ENCODE measurements around the gene CRIP3. TPM values are rescaled to one million over a fixed set of nuclear protein-coding genes. Genes with fewer than 3 reads are reported as not detected.
A peak's percentile ranks its signal among the peaks of the same experiment; 100 is the strongest.

Gene CRIP3
- total RNA-seq, 1 experiment from 2014 or later: not detected

GRCh38 chr6:43263314-43264178, 45.1 kb downstream of the CRIP3 start:
- in situ Hi-C loops (cut with HindIII; ENCODE audit: low pct_unique_long_range_greater_than_20kb, low sequenced_read_pairs): no loop called here
- DNase-seq (ENCODE audit: low read depth): peak; percentile 54

- no peak for DNase-seq (ENCODE audit: low read depth)
- in situ Hi-C loops (cut with HindIII; ENCODE audit: low pct_unique_long_range_greater_than_20kb, low sequenced_read_pairs): no loop called here
Measured at GRCh38 chr6:43262780-43263313, 45.8 kb downstream of the CRIP3 start.

DNA sequence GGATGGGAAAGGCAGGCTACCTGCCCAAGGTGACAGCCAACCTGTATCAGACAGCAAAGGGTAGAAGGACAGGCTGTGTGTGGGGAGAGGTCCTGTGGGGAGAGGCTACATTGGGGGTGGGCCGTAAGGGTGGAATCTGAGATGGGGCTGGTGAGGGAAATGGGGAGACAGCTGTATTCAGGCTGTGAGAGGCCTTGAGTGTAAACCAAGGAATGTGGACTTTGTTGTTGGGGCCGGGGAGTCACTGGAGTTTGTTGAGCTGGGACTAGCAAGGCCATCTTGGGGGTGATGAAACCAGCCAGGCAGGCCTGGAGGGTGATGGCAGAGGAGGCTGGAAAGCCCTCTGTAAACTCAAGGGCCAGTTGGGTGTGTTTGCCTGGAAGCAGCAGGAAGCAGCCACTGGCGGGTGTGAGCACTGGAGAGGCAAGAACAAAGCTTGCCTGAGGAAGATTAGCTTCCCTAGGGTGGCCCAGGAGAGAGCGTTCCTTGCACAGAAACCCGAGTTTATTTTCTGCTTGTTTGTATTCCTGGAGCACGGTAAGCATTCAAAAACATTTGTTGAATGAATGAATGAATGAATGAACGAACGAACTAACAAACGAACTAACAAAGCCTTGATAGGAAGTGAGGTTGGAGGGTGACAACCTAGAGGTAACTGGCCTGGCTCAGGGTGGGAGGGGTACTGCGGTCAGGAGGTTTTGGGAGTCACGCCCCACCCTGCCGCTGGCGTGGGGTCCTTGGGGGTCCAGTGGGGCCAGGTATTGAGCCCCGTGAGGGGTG, 46.4 kb downstream of the CRIP3 start:
- in situ Hi-C loops (cut with HindIII; ENCODE audit: low pct_unique_long_range_greater_than_20kb, low sequenced_read_pairs): no loop called here
- DNase-seq (ENCODE audit: low read depth): no peak

DNA sequence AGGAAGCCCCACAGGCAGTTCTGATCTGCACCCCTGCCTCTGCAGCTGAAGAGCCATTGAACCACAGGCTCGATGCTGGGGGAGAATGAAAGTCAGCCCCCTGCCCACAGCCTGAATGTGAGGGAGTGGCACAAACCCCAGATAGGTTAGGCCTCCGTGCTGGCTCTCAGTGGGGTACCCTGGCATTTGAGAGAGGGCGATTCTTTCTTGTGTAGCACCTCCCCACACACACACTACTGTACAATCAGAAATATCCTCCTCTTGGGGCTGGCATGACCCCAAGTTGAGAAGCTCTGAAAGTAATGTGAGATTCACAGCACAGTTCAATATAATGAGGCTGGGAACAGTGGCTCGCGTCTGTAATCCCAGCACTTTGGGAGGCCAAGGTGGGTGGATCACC, 47.4 kb downstream of the CRIP3 start:
- in situ Hi-C loops (cut with HindIII; ENCODE audit: low pct_unique_long_range_greater_than_20kb, low sequenced_read_pairs): no loop called here

DNA sequence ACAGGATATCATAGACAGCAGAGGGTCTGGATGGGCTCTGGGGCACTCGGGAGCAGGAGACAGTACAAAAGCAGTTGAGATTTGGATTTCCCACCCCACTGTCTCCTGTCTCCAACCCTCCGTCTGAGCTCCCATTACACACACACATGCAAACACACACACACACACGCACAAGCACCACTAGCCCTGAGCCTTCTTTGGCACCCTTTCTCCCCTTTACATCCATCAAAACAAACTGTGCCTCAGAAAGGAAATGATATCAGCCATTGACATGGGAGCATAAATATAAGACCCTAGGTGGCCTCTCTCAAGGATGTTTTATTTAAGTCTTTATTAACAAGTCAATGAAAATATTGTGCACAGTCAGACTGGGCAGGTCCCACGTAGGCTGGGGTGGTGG, 47.8 kb downstream of the CRIP3 start:
- no peak for DNase-seq (ENCODE audit: low read depth)
- in situ Hi-C loops (cut with HindIII; ENCODE audit: low pct_unique_long_range_greater_than_20kb, low sequenced_read_pairs): no loop called here

More for the DNA sequence above, 47.4 kb downstream of the CRIP3 start:
- DNase-seq (ENCODE audit: low read depth): no peak

GRCh38 chr6:43258807-43259686, 49.6 kb downstream of the CRIP3 start:
- in situ Hi-C loops (cut with HindIII; ENCODE audit: low pct_unique_long_range_greater_than_20kb, low sequenced_read_pairs): no loop called here

DNA sequence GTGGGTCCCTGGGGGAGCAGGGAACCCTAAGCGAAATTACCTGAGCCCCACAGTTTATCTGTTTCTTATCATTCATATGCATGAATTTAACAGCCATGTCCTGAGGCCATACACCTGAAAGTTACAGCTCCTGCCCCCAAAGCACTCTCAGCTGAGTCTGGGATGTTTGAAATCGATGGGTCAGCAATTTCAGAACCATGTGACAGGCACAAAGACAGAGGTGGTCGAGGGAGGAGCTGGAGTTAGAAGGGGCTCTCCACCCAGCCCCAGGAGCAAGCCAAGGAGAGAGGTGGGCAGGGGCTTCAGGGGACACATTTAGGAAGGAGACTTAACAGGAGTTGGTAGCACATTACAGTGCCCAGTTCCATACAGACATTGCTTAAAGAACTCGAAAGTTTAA, 50.4 kb downstream of the CRIP3 start:
- no peak for DNase-seq (ENCODE audit: low read depth)
- in situ Hi-C loops (cut with HindIII; ENCODE audit: low pct_unique_long_range_greater_than_20kb, low sequenced_read_pairs): no loop called here

More at GRCh38 chr6:43258807-43259686, 49.6 kb downstream of the CRIP3 start:
- no peak for DNase-seq (ENCODE audit: low read depth)

DNA sequence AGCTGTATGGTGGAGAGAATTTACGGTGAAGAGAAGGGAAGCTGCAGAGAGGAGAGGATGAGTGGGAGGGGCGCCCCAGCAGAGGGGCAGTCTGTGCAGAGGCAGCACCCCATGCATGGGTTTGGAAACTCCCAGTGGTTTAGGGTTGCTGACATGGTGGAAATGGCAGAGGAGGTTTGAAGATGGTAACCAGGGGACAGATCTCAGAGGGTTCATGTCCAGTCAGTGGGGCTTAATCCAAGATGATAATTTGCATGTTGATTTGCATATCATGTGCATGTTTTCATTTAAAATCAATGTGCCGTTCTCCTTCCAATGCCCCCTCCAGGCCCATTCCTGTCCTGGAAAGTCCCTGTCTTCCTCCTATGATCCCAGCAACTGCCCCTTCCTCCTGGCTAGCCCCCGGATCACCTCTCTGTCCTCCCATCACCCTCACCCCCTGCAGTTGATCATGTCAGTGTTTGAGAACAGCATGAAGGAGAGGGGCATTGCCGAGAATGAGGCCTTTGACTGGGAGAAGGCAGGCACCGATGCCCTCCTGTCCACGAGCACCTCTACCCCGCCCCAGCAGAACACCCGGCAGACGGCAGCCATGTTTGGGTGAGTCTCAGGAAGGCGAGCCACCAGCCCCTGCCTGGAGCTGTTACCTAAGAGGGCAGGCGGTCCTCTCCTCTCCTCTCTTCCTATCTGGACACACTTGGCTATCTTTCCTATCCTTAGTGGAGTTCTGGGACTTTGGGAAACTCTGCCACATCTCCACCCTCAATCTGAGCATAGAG, 51.1 kb downstream of the CRIP3 start:
- no peak for DNase-seq (ENCODE audit: low read depth)
- in situ Hi-C loops (cut with HindIII; ENCODE audit: low pct_unique_long_range_greater_than_20kb, low sequenced_read_pairs): no loop called here

DNA sequence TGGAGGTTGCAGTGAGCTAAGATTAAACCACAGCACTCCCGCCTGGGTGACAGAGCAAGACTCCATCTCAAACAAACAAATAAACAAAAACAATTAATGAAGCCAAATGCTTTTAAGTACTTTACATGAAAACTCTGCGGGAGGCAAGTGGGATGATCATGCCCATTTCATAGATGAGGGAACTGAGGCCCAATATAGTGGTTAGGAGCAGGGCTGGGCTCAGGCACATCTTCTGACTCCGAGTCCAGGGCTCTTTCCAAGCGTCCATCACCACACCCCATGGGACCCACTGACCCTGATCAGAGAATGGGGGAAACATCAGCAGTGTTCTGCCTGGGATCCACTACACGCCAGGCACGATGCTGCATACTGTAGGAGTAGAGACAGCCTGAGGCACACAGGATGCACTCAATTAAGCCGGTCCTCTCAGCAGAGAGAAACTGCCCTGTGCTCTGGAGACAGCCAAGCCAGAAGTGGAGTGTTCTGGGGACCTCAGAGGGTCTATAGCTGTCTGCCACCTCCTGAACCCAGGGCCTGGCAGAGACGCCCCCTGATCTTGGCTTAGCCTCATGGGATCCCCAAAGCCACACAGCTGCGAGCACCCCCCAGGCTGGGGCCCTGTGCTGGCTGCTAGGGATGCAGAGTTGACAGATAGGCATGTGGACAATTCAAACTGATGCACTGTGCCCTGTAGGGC, 51.8 kb downstream of the CRIP3 start:
- no peak for DNase-seq (ENCODE audit: low read depth)
- in situ Hi-C loops (cut with HindIII; ENCODE audit: low pct_unique_long_range_greater_than_20kb, low sequenced_read_pairs): no loop called here

Other genes starting within 250 kb of the CRIP3 start
- 47.5 and 50.5 TPM in 2 replicates for gene MRPL2, start 249.4 kb downstream of the CRIP3 start, total RNA-seq (2014; rRNA removed; shearing (Covaris generic); ENCODE audit: low replicate concordance)
- gene KLC4, start 249.2 kb downstream of the CRIP3 start, total RNA-seq (2014; rRNA removed; shearing (Covaris generic); ENCODE audit: low replicate concordance): 49.3 and 61.6 TPM in 2 replicates
- gene PTK7, start 232.5 kb downstream of the CRIP3 start, total RNA-seq (2014; rRNA removed; shearing (Covaris generic); ENCODE audit: low replicate concordance): 45.4 and 69.5 TPM in 2 replicates
- gene SRF, start 137.6 kb downstream of the CRIP3 start, total RNA-seq (2014; rRNA removed; shearing (Covaris generic); ENCODE audit: low replicate concordance): 16.4 and 26.1 TPM in 2 replicates
- gene CUL9, start 126.6 kb downstream of the CRIP3 start, total RNA-seq (2014; rRNA removed; shearing (Covaris generic); ENCODE audit: low replicate concordance): 10.6 and 15.7 TPM in 2 replicates
- gene DNPH1, start 79.3 kb downstream of the CRIP3 start, total RNA-seq (2014; rRNA removed; shearing (Covaris generic); ENCODE audit: low replicate concordance): 187 and 194 TPM in 2 replicates
- gene TTBK1, start 65.3 kb downstream of the CRIP3 start, total RNA-seq (2014; rRNA removed; shearing (Covaris generic); ENCODE audit: low replicate concordance): not detected in 2 replicates
- not detected in 2 replicates for gene SLC22A7, start 10.6 kb downstream of the CRIP3 start, total RNA-seq (2014; rRNA removed; shearing (Covaris generic); ENCODE audit: low replicate concordance)
- gene ZNF318, start 60.8 kb upstream of the CRIP3 start, total RNA-seq (2014; rRNA removed; shearing (Covaris generic); ENCODE audit: low replicate concordance): 1.6 and 4.3 TPM in 2 replicates
- gene ABCC10, start 118.7 kb upstream of the CRIP3 start, total RNA-seq (2014; rRNA removed; shearing (Covaris generic); ENCODE audit: low replicate concordance): 4.0 and 4.5 TPM in 2 replicates
- gene DLK2, start 146.7 kb upstream of the CRIP3 start, total RNA-seq (2014; rRNA removed; shearing (Covaris generic); ENCODE audit: low replicate concordance): 0.07 TPM in 1 of 2 replicates, not detected in the other
- gene TJAP1, start 168.7 kb upstream of the CRIP3 start, total RNA-seq (2014; rRNA removed; shearing (Covaris generic); ENCODE audit: low replicate concordance): 20.2 and 22.7 TPM in 2 replicates
- 0.20 and 0.29 TPM in 2 replicates for gene LRRC73, start 201.5 kb upstream of the CRIP3 start, total RNA-seq (2014; rRNA removed; shearing (Covaris generic); ENCODE audit: low replicate concordance)
- gene YIPF3, start 208.1 kb upstream of the CRIP3 start, total RNA-seq (2014; rRNA removed; shearing (Covaris generic); ENCODE audit: low replicate concordance): 101 and 127 TPM in 2 replicates
- gene POLR1C, start 208.3 kb upstream of the CRIP3 start, total RNA-seq (2014; rRNA removed; shearing (Covaris generic); ENCODE audit: low replicate concordance): 49.0 and 53.9 TPM in 2 replicates